A172 (cell line): ENCODE results near the gene ELAVL4. TPM values are rescaled to one million over a fixed set of nuclear protein-coding genes. Genes with fewer than 3 reads are reported as not detected.
A peak's percentile ranks its signal among the peaks of the same experiment; 100 is the strongest.

Source experiments
- DNase-seq: peaks from one replicate; pipeline ENCODE4 v3.0.0-alpha.2; 2015; ENCODE audit warnings: low spot score
- total RNA-seq: library from RNA; depleted of rRNA; stranded (reverse); fragments of >200 nt; shearing (Covaris generic); gene quantifications from 2 replicates; pipeline ENCODE4 v1.2.3, GENCODE V29; 2014; rRNA removed

The ELAVL4 gene
- not detected in 2 replicates for total RNA-seq

GRCh38 chr1:50108497-50109059 lies at the start of gene ELAVL4:
Gene ELAVL4, plus strand, starts transcription at chr1:50108920. Its CDS starts 270 bp downstream, at chr1:50109190.
- no peak for DNase-seq

GRCh38 chr1:50060279-50060678 lies 48.4 kb upstream of the ELAVL4 start:
- peak; percentile 7 for DNase-seq

GRCh38 chr1:50066806-50067205 lies 41.9 kb upstream of the ELAVL4 start:
- DNase-seq, result no peak

- DNase-seq, result no peak
These were observed 33.8 kb upstream of the ELAVL4 start for GRCh38 chr1:50074931-50075330.

GRCh38 chr1:50077273-50077672 lies 31.4 kb upstream of the ELAVL4 start:
- DNase-seq, result no peak

GRCh38 chr1:50080904-50081586 lies 27.7 kb upstream of the ELAVL4 start:
- no peak for DNase-seq

GRCh38 chr1:50084389-50084788 lies 24.3 kb upstream of the ELAVL4 start:
- no peak for DNase-seq

- DNase-seq, result no peak
These were observed 17.7 kb upstream of the ELAVL4 start for GRCh38 chr1:50091068-50091467.

- no peak for DNase-seq
These were observed 13.0 kb upstream of the ELAVL4 start for GRCh38 chr1:50095716-50096115.

- DNase-seq, result no peak
These were observed 11.6 kb upstream of the ELAVL4 start for GRCh38 chr1:50097021-50097679.

GRCh38 chr1:50097791-50098190 lies 10.9 kb upstream of the ELAVL4 start:
- DNase-seq, result no peak

GRCh38 chr1:50098591-50099021 lies 10.1 kb upstream of the ELAVL4 start:
- no peak for DNase-seq

- no peak for DNase-seq
These were observed 9.1 kb upstream of the ELAVL4 start for GRCh38 chr1:50099654-50100053.

- DNase-seq, result no peak
These were observed 5.1 kb upstream of the ELAVL4 start for GRCh38 chr1:50103615-50104081.

GRCh38 chr1:50105433-50105832 lies 3.3 kb upstream of the ELAVL4 start:
- DNase-seq, result no peak

- DNase-seq, result no peak
These were observed 2.5 kb upstream of the ELAVL4 start for GRCh38 chr1:50106095-50106761.

GRCh38 chr1:50109116-50109515 lies 396 bp downstream of the ELAVL4 start:
- DNase-seq, result no peak

- DNase-seq, result no peak
These were observed 941 bp downstream of the ELAVL4 start for GRCh38 chr1:50109647-50110075.

- no peak for DNase-seq
These were observed 1.4 kb downstream of the ELAVL4 start for GRCh38 chr1:50110151-50110550.

GRCh38 chr1:50110656-50111055 lies 1.9 kb downstream of the ELAVL4 start:
- no peak for DNase-seq

GRCh38 chr1:50111503-50111902 lies 2.8 kb downstream of the ELAVL4 start:
- no peak for DNase-seq

- DNase-seq, result no peak
These were observed 3.5 kb downstream of the ELAVL4 start for GRCh38 chr1:50112193-50112592.
